GM21717 (cell line): ENCODE data around the gene BRMS1.
"Not testable (repeated sequence)": the region's sequence is repeated elsewhere in the genome, so short reads cannot be mapped to it uniquely, and the experiment has no call there.

Experiments used
- ATAC-seq: cut with Tn5 transposase; IDR thresholded peaks from one replicate; pipeline ENCODE4 v1.9.1; 2021; ENCODE audit warnings: mild to moderate bottlenecking, moderate library complexity; ENCODE audit not compliant: unreplicated experiment

The BRMS1 gene

GRCh38 chr11:66311965-66312548 is 32.8 kb downstream of the BRMS1 start:
- ATAC-seq, result peak; percentile 71

DNA sequence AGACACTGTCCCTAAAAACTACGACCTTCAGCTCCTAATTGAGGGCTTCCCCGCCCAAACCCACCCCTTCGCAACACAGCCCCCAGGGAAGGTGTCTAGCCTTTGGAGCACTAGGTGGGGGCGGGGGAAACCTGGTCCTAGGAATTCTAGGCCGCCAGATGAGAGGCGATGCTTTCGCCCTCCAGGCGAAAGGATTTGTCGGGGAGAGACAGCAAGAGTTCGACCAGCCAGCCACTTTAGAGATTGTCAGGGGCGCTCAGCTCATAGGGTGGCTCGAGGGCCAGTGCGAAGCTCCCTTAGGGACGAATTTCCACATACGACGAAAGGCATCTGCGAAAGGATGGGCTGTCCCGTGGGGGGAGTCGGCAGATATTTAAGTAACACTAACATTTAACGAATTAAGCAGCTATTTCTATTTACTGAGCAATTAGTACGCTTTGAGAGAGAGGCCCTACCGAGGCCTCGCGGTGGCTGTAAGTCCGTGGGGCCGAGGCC is 33.4 kb downstream of the BRMS1 start:
- no peak for ATAC-seq

DNA sequence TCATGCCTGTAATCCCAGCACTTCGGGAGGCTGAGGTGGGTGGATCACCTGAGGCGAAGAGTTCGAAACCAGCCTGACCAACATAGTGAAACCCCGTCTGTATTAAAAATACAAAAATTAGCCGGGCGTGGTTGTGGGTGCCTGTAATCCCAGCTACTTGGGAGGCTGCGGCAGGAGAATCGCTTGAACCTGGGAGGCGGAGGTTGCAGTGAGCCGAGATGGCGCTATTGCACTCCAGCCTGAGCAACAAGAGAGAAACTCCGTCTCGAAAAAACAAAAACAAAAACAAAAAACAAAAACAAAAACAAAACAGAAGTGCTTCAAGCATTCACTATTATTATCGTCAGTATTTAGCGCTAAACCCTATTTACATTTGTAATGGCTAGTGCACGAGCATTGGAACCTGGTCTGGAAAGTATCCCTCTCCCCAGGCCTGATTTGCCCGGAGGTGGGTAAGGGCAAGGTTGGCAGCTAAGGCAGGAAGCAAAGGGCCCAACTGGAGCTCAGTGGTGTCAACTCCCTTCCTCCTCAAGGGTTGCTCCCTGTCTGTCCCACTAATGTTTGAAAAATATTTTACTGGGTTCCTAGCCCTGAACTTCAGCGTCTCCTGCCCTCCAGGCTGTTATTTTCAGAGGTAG is 34.0 kb downstream of the BRMS1 start:
- ATAC-seq, result not testable (repeated sequence)

DNA sequence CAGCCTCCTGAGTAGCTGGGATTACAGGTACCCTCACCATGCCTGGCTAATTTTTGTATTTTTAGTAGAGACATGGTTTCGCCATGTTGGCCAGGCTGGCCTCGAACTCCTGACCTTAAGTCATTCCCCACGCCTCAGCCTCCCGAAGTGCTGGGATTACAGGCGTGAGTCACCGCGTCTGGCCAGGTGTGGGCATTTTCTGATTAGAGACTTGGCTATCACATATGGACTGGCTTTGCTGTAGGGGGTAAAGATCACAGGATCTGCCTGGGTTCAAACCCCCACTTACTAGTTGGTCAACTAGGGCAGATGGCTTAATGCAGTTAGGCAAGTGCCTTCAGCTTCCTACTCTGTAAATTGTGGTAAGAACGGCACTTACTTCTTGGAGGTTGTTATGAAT is 34.6 kb downstream of the BRMS1 start:
- ATAC-seq, result no peak

GRCh38 chr11:66309475-66309874 is 35.4 kb downstream of the BRMS1 start:
- ATAC-seq, result no peak

DNA sequence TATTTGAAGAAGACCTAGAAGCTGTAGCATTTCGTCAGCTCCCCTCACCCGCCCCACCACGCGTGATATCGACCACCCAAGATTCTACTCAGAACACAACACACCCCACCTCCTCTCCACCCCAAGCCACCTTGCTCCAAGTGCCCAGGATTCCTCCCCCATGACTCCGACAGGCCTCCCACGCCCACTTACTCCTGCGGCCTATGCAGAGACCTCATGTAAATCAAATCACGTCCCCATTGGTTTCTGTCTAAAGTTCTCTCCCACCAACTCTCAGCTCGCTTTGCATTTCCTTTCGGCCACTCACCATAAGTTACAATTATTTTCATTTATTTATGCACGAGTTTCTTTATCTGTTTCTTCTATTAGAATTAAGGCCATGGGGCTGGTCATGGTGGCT is 42.2 kb downstream of the BRMS1 start:
- no peak for ATAC-seq

- no peak for ATAC-seq
Measured at GRCh38 chr11:66299186-66299585, 45.7 kb downstream of the BRMS1 start.

- no peak for ATAC-seq
Measured at GRCh38 chr11:66297610-66298009, 47.3 kb downstream of the BRMS1 start.

DNA sequence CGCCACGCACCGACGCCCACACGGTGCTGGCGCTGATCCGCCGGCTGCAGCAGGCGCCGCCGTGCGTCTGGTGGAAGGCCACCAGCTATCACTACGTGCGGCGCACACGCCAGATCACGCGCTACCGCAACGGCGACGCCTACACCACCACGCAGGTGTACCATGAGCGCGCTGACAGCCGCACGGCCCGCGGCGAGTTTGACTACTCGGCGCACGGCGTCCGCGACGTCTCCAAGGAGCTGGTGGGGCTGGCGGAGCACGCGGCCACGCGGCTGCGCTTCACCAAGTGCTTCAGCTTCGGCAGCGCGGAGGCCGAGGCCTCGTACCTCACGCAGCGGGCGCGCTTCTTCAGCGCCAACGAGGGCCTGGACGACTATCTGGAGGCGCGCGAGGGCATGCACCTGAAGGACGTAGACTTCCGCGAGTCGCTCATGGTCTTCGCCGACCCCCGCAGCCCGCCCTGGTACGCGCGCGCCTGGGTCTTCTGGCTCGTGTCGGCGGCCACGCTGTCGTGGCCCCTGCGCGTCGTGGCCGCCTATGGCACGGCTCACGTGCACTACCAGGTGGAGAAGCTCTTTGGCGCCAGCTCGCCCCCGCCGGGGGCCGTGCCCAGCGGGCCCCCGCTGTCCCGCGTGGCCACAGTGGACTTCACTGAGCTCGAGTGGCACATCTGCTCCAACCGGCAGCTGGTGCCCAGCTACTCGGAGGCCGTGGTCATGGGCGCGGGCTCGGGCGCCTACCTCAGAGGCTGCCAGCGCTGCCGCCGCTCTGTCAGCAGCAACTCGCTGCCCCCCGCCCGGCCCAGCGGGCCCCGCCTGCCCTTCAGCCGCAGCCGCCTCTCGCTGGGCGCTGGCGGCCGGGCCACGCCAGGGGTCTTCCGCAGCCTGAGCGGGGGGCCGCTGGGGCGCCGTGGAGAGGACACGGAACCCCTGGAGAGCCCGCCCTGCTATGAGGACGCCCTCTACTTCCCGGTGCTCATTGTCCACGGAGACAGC is 50.0 kb downstream of the BRMS1 start:
- no peak for ATAC-seq

- ATAC-seq, result no peak
Measured at GRCh38 chr11:66293777-66294625, 50.9 kb downstream of the BRMS1 start.

GRCh38 chr11:66293352-66293751 is 51.6 kb downstream of the BRMS1 start:
- no peak for ATAC-seq

GRCh38 chr11:66292543-66293332 is 52.2 kb downstream of the BRMS1 start:
- no peak for ATAC-seq

- ATAC-seq, result no peak
Measured at GRCh38 chr11:66291706-66292542, 53.0 kb downstream of the BRMS1 start, which contains the start of gene TMEM151A. Gene TMEM151A, plus strand, starts transcription at chr11:66291894. Its CDS starts 120 bp downstream, at chr11:66292014.

- ATAC-seq, result no peak
Measured at GRCh38 chr11:66291303-66291705, 53.6 kb downstream of the BRMS1 start.

DNA sequence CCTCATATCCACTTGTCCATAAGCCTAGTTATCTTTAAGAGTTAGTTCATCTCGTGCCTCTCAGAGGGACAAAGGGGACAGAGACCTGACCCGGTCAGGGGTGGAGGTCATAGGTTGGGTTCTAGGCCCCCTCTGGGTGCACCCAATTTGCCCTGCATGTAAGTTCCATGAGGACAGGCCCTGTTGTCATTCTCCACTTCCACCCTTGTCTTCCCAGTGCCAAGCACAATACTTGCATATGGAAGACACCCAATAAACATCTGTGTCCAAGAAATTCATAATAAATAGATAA is 54.6 kb downstream of the BRMS1 start:
- ATAC-seq, result no peak

DNA sequence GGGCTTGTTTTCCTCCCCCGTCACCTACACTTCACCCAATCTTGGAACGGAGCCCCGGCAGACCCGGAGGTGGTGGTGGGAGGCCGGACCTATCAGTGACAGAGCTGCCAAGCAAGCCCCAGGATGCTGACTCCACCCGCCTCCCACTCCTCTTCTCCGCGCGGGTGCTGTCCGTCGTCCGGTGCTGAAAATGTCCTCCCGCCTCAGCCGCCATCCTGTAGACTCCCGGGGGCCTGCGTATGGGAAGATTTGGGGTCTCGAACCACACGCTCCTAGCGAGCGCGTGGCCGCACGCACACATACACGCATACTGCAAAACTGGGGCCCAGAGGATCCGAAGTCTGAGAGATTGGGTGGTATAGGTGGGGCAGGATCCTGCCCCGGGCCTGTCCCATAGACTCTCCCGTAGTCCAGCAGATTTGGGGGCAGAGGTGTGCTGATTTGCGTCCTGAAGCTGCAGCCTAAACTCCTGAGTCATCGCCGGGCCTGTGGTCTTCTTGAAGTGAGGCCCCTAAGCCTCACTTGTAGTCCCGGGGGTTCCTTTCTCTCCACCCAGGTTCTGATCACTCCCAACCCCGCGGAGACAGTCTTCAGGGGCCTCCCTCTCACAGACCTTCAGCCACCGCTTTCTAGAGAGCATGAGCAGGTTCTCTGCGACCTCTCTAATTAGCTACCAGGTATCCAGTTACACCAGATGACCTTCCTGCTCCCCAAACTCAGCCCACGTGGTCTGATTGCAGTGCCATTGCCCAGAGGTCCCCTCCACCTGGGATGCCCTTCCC is 55.2 kb downstream of the BRMS1 start:
- peak; percentile 28 for ATAC-seq

DNA sequence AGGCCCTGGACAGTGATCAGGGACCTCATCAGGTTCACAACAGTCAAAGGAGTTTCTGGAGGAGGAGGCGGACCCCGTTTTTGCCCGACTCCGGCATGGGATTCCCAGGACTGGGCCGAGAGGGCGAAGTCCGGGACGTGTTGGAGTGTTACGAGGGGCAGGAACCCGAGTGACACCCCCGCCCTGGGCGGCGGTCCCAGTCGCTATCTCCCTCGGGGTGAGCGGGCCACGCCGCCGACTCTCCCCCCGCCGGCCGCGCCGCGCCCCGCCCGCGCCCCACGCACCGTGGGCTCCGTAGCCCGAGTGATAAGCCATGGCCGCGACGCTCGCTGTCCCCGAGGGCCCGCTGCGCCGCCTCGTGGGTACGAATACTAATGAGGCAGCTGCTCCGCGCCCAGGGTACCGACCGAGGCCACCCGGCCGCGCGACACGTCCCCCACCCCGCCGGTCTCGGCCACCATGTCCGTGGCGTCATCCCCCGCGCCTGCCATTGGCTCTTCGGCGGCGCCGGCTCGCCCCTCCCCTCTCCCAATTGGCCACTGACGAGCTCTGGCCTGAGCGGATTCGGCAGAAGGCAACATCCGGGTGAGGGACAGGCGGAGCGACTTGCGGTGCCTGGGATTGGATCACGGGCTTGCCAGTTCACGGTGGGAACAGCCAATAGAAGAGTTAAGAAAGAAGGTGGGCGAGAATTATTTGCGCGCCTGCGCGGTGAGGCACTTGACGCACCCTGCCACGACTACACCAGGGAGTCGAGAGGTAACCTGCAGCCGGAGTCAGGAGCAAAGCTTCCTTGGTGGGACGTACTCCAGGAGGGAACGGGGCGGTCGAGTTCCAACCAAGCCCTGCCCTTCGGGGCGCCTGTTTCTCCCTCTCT is 56.0 kb downstream of the BRMS1 start, which contains the start of gene YIF1A:
Gene YIF1A, minus strand, starts transcription at position 473 of the 877 bp plus-strand sequence. Its CDS starts 158 bp downstream, at position 315.
- peak; percentile 84 for ATAC-seq
